ENCODE measurements around the gene SGK1.

The SGK1 gene

DNA sequence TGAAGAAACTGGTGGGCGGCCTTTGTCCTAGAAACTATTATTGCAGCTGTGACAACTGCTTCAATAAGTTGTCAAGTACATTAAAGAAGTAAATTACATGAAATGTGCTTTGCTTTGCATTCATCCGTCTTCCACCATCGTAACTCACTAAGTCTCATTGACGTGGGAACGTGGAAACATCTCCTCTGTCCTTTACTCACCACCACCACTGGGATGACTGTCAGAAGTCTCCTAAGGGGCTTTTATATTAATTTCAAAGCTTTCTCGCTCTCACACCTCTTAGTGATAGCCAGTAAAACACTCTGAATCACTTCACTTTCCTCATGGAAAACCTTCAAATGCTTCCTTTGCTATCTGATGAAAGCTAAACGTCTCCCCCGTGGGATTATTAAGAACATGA lies 153.6 kb downstream of the SGK1 start:
- DNase-seq (ENCODE audit: insufficient read length, low spot score) (no peak), FAIRE-seq (no peak)

DNA sequence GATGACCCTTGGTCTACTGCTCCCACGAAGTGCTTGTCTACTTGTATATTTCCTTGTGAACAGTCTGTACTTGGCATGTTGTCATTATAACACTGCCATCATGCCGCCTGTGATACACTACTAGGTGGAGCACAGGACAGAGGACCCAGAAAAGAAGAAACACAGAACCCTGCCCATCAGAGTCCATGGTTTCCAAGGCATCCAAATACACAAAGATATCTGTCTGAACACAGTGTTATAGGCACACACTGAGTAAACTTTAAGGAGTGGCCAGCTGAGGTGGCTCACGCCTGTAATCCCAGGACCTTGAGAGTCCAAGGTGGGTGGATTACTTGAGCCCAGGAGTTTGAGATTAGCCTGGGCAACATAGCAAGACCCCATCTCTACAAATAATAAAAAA lies 155.0 kb downstream of the SGK1 start:
- FAIRE-seq (no peak), DNase-seq (ENCODE audit: insufficient read length, low spot score) (no peak)

More for the DNA sequence above, 153.6 kb downstream of the SGK1 start:
- no peak for TF ChIP-seq TAF1 (IDR thresholded peaks at IDR 0.05; ENCODE audit: low read depth, low read length)
- TF ChIP-seq POU2F2 (IDR thresholded peaks at IDR 0.05; ENCODE audit: low read depth, low read length) = no peak
- no peak for TF ChIP-seq PAX5 (IDR thresholded peaks at IDR 0.05; ENCODE audit: insufficient read depth, low read length, severe bottlenecking)
- TF ChIP-seq POLR2A (IDR thresholded peaks at IDR 0.05; ENCODE audit: low read depth, low read length) = no peak
- no peak for TF ChIP-seq POLR2AphosphoS5 (IDR thresholded peaks at IDR 0.05; ENCODE audit: low read depth, low read length)
- no peak for TF ChIP-seq SPI1 (IDR thresholded peaks at IDR 0.05; ENCODE audit: low read depth, low read length)

DNA sequence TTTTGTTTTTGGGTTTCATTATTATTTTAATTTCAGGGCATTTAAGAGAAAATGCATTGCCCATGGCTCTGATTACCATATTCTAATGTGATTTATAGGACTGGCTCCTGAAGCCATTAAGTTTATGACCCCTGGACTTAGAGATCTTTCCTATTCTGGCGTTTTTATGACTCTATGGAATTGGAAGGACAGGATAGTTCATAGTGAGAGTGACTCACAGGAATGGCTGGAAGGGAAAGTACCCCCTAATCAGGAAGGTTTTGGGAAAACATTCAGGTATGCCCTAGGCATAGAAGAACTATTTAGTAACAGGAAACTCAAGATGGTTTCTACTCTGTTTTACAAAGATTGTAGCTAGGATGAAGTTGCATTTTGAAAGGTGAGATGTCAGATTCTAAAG lies 156.9 kb downstream of the SGK1 start:
- no peak for FAIRE-seq
- TF ChIP-seq POLR2AphosphoS5 (IDR thresholded peaks at IDR 0.05; ENCODE audit: low read depth, low read length) (no peak), POU2F2 (IDR thresholded peaks at IDR 0.05; ENCODE audit: low read depth, low read length) (no peak), SPI1 (IDR thresholded peaks at IDR 0.05; ENCODE audit: low read depth, low read length) (no peak), PAX5 (IDR thresholded peaks at IDR 0.05; ENCODE audit: insufficient read depth, low read length, severe bottlenecking) (no peak), TAF1 (IDR thresholded peaks at IDR 0.05; ENCODE audit: low read depth, low read length) (no peak), POLR2A (IDR thresholded peaks at IDR 0.05; ENCODE audit: low read depth, low read length) (no peak)
- DNase-seq (ENCODE audit: insufficient read length, low spot score) = no peak

More for the DNA sequence above, 155.0 kb downstream of the SGK1 start:
- no peak for TF ChIP-seq TAF1 (IDR thresholded peaks at IDR 0.05; ENCODE audit: low read depth, low read length)
- TF ChIP-seq POLR2AphosphoS5 (IDR thresholded peaks at IDR 0.05; ENCODE audit: low read depth, low read length) = no peak
- no peak for TF ChIP-seq SPI1 (IDR thresholded peaks at IDR 0.05; ENCODE audit: low read depth, low read length)
- TF ChIP-seq POU2F2 (IDR thresholded peaks at IDR 0.05; ENCODE audit: low read depth, low read length) = no peak
- no peak for TF ChIP-seq POLR2A (IDR thresholded peaks at IDR 0.05; ENCODE audit: low read depth, low read length)
- TF ChIP-seq PAX5 (IDR thresholded peaks at IDR 0.05; ENCODE audit: insufficient read depth, low read length, severe bottlenecking) = no peak

DNA sequence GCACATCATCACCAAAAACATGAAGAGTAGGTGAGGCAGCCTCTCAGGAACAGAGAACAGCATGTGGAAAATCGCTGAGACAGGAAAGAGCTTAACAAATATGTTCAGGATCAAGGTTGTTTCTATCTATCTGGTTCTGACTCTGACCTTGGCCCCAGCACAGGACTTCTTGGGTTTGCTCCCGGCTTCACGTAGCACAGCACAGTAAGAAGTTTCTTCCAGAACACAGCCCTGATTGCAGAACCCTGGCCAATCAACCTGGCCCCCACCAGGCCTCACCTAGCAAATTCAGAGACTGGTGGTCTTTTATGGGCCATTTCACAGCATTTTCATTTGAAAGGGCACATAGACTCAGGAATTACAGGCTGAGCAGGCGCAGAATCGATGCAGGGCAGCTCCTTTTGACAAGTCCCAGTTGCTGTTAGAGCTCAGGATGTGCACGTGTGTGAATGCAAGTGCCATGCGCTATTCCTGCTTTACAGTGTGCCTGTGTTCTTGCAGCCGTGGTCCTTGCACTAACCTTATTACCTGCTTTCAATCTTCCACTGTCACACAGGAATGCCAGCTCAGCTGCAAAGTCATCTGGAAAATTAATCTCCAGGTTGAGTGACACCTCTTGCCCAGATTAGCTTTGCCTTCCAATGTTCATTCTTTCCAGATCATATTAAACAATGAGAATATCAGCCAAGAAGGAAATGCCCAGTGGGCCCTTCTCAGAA lies 165.0 kb downstream of the SGK1 start:
- DNase-seq (ENCODE audit: insufficient read length, low spot score) = no peak
- TF ChIP-seq SPI1 (IDR thresholded peaks at IDR 0.05; ENCODE audit: low read depth, low read length) (no peak), POU2F2 (IDR thresholded peaks at IDR 0.05; ENCODE audit: low read depth, low read length) (no peak)
- no peak for FAIRE-seq

DNA sequence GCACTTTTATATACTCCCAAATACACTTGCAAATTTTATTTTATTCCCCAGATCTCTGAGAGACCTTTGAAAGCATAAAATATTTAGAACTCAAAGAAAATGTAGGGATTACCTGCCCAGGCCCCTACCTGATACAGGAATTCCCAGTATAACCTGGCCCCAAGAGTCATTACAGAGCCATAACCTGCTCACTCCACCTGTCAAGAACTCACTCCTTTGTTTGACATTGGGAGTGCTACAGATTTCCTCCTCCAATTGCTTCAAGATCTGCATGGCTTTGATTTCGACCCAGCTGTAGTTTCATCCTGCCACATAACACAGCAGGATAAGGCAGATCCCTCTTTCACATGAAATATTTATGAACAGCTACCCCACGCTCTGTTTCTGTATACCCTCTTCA lies 169.3 kb downstream of the SGK1 start:
- FAIRE-seq = no peak
- no peak for DNase-seq (ENCODE audit: insufficient read length, low spot score)

DNA sequence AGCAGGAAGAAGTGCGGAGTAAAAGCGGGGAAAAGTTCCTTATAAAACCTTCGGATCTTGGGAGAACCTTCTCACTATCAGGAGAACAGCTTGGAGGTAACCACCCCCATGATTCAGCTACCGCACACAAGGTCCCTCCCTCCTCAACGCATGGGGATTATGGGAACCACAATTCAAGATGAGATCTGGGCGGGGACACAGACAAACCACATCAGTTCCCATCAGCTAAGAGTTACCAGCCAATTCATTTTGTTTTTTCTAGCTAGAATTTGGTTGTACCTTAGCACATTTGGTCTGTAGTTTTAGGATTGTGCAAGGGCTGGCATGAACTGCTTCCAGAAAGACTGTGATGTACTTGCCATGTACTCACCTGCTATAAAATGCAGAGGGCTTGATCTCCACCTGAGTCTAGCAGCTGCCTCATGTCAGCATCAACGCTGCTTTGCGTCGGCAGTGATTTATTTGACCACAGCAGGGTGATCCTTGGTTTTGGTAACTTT lies 170.8 kb downstream of the SGK1 start:
- no peak for DNase-seq (ENCODE audit: insufficient read length, low spot score)
- TF ChIP-seq TAF1 (IDR thresholded peaks at IDR 0.05; ENCODE audit: low read depth, low read length) = no peak
- TF ChIP-seq POU2F2 (IDR thresholded peaks at IDR 0.05; ENCODE audit: low read depth, low read length) = no peak
- no peak for TF ChIP-seq POLR2A (IDR thresholded peaks at IDR 0.05; ENCODE audit: low read depth, low read length)
- no peak for TF ChIP-seq POLR2AphosphoS5 (IDR thresholded peaks at IDR 0.05; ENCODE audit: low read depth, low read length)
- no peak for TF ChIP-seq SPI1 (IDR thresholded peaks at IDR 0.05; ENCODE audit: low read depth, low read length)
- TF ChIP-seq PAX5 (IDR thresholded peaks at IDR 0.05; ENCODE audit: insufficient read depth, low read length, severe bottlenecking) = no peak
- no peak for FAIRE-seq

More for the DNA sequence above, 169.3 kb downstream of the SGK1 start:
- no peak for TF ChIP-seq POLR2AphosphoS5 (IDR thresholded peaks at IDR 0.05; ENCODE audit: low read depth, low read length)
- TF ChIP-seq POU2F2 (IDR thresholded peaks at IDR 0.05; ENCODE audit: low read depth, low read length) = no peak
- no peak for TF ChIP-seq TAF1 (IDR thresholded peaks at IDR 0.05; ENCODE audit: low read depth, low read length)
- no peak for TF ChIP-seq SPI1 (IDR thresholded peaks at IDR 0.05; ENCODE audit: low read depth, low read length)

DNA sequence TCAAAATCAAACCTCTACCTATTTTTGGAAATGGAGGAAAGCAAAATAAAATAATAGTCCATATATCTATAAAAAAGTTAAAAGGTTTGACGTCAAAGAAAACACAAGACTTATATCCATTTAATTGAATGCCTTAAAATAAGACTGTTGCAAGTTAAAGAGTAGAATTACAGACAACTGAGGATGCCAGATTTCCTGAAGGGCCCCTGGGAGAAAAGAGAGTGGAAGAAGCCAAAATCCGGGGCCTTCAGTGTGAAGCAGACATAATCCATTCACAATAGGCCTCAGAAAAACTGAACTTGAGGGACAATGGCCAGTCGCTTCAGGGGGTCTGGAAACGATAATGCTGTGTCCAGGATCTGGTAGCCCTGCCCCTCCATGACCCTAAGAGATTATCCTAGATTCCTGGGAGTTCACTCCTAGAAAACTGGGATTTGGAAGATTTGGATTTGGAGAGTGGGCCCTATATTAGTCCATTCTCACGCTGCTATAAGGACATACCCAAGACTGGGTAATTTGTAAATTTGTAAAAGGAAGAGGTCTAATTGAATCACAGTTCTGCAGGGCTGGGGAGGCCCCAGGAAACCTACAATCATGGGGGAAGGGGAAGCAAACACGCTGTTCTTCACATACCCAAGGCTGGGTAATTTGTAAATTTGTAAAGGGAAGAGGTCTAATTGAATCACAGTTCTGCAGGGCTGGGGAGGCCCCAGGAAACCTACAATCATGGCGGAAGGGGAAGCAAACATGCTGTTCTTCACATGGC lies 171.5 kb downstream of the SGK1 start:
- FAIRE-seq = no peak

DNA sequence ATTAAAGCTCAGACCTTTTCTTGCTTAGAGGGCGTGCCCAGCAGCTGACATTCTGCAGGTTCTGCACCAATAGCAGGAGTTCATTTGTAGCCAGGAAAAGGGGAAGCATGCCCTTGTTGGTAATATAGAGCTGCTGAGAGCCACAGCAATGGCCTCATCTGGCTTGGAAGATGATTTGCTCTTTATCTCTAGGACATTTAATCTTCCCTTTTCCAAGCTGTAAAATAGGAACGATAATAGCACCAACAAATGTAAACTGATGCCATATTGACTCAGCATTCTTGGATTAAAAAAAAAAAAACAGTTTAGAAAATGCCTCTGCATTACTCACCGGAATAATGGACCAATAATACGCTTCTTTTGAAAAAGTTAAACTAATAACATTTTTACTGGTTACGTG lies 172.1 kb downstream of the SGK1 start:
- TF ChIP-seq PAX5 (IDR thresholded peaks at IDR 0.05; ENCODE audit: insufficient read depth, low read length, severe bottlenecking) = no peak
- TF ChIP-seq POU2F2 (IDR thresholded peaks at IDR 0.05; ENCODE audit: low read depth, low read length) = no peak
- TF ChIP-seq POLR2AphosphoS5 (IDR thresholded peaks at IDR 0.05; ENCODE audit: low read depth, low read length) = no peak
- TF ChIP-seq POLR2A (IDR thresholded peaks at IDR 0.05; ENCODE audit: low read depth, low read length) = no peak
- no peak for TF ChIP-seq SPI1 (IDR thresholded peaks at IDR 0.05; ENCODE audit: low read depth, low read length)
- no peak for TF ChIP-seq TAF1 (IDR thresholded peaks at IDR 0.05; ENCODE audit: low read depth, low read length)
- no peak for FAIRE-seq
- no peak for DNase-seq (ENCODE audit: insufficient read length, low spot score)

More for the DNA sequence above, 171.5 kb downstream of the SGK1 start:
- TF ChIP-seq POLR2AphosphoS5 (IDR thresholded peaks at IDR 0.05; ENCODE audit: low read depth, low read length) (no peak), TAF1 (IDR thresholded peaks at IDR 0.05; ENCODE audit: low read depth, low read length) (no peak), POU2F2 (IDR thresholded peaks at IDR 0.05; ENCODE audit: low read depth, low read length) (no peak), SPI1 (IDR thresholded peaks at IDR 0.05; ENCODE audit: low read depth, low read length) (no peak), PAX5 (IDR thresholded peaks at IDR 0.05; ENCODE audit: insufficient read depth, low read length, severe bottlenecking) (no peak), POLR2A (IDR thresholded peaks at IDR 0.05; ENCODE audit: low read depth, low read length) (no peak)
- DNase-seq (ENCODE audit: insufficient read length, low spot score) = no peak

DNA sequence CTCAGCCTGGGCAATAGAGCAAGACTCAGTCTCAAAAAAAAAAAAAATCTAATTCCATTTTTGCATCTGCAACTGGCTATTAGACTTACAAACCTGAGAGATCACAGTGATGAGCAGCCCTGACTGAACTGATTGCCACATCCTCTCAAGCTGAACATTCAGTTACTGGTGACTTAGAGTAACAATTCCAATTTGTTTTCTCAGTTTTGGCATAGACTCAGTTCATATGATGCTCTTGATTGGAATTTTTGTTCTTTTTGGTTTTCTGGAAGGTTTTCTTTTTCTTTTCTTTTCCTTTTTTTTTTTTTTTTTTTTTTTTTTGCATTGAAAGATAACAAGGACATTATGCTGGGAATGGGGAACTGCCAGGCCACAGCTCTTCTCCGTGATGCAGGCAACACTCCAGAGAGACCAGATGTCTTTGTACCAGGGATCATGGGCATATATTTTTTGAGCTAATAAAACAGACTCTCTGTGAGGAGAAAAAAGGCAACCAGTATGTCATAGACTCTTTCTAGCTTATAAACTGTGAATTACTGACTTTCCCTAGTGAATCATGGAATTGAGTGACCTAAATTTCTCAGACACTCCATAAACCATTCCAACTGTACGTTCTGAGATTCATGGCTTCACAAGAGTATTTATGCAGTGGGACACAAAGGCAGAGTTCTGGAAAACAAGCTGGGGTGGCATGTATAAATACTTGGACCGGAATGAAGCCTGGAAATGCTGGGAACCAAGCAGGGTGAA lies 179.5 kb downstream of the SGK1 start:
- no peak for DNase-seq (ENCODE audit: insufficient read length, low spot score)
- TF ChIP-seq SPI1 (IDR thresholded peaks at IDR 0.05; ENCODE audit: low read depth, low read length) = no peak
- TF ChIP-seq PAX5 (IDR thresholded peaks at IDR 0.05; ENCODE audit: insufficient read depth, low read length, severe bottlenecking) = no peak
- TF ChIP-seq POU2F2 (IDR thresholded peaks at IDR 0.05; ENCODE audit: low read depth, low read length) = no peak
- TF ChIP-seq POLR2AphosphoS5 (IDR thresholded peaks at IDR 0.05; ENCODE audit: low read depth, low read length) = no peak
- FAIRE-seq = no peak
